NCI-H2227 (cell line): Measurements from ENCODE around the gene CCDC33.
"Not testable (repeated sequence)": the region's sequence is repeated elsewhere in the genome, so short reads cannot be mapped to it uniquely, and the experiment has no call there.

ENCODE experiments used
- DNase-seq: peaks from one replicate; lab custom pipeline; 2025; ENCODE audit not compliant: unreplicated experiment; lab: John Stamatoyannopoulos, UW

Gene CCDC33

DNA sequence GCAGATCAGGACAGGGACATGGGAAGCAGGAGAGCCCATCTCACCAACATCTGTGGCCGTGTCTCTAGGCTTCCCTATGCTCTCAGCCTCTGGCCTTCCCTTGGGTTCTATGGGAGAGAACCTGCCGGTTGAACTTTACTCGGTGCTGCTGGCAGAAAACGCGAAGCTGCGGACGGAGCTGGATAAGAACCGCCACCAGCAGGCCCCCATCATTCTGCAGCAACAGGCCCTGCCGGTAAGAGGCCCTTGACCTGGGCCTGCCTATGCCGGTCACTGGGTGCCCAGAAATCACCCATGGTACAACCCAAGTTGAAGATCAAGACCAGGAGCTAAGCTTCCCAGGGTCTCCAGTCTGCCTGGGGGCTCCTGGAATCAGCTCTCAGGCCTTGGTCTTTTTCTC, 96.5 kb downstream of the CCDC33 start:
- DNase-seq: no peak

- DNase-seq: no peak
Observed at GRCh38 chr15:74333093-74333492, 97.0 kb downstream of the CCDC33 start.

- DNase-seq: no peak
Observed at GRCh38 chr15:74333662-74334061, 97.5 kb downstream of the CCDC33 start.

DNA sequence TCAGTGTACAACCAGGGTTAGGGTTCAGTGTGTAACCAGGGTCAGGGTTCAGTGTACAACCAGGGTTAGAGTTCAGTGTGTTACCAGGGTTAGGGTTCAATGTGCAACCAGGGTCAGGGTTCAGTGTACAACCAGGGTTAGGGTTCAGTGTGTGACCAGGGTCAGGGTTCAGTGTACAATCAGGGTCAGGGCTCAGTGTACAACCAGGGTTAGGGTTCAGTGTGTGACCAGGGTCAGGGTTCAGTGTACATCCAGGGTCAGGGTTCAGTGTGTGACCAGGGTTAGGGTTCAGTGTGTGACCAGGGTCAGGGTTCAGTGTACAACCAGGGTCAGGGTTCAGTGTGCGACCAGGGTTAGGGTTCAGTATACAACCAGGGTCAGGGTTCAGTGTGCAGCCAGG, 98.0 kb downstream of the CCDC33 start:
- DNase-seq: no peak

GRCh38 chr15:74335396-74335795, 99.3 kb downstream of the CCDC33 start:
- DNase-seq: no peak

GRCh38 chr15:74336061-74337005, 100.2 kb downstream of the CCDC33 start:
- DNase-seq: no peak

- DNase-seq: no peak
Observed at GRCh38 chr15:74337146-74337545, 101.0 kb downstream of the CCDC33 start.

DNA sequence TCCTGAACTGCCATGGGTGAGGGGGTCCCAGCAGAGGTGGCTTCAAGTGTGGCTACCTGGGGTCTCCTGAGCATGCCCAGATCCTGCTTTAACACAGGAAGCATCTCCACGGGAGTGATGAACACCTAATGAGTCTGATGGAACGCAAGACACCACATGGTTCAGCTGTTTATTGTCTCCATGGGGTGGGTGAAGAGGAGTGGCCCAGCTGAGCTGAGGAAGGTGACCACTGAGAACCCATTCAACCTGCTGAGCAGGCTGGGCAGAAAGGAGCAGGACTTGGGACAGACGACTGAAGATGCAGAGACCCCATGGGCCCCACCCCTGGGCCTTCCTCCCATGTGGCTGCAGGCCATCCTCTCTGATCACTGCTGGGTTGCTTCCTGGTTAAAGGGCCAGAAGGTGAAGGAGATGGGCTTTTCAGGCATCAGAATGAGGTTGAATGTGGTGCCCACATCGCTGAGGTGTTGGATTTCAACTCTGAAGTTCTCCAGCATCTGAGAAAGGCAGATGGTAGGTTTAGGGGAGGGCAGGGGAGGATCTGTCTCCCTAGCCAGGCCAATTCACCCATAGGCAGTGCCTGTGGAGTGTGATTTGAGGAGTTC, 101.6 kb downstream of the CCDC33 start:
- DNase-seq: no peak

GRCh38 chr15:74338676-74339075, 102.5 kb downstream of the CCDC33 start:
- DNase-seq: no peak

GRCh38 chr15:74339371-74339770, 103.2 kb downstream of the CCDC33 start:
- DNase-seq: no peak

GRCh38 chr15:74340150-74340549, 104.0 kb downstream of the CCDC33 start:
- no peak for DNase-seq

- DNase-seq: no peak
Observed at GRCh38 chr15:74343127-74343796, 107.1 kb downstream of the CCDC33 start.

DNA sequence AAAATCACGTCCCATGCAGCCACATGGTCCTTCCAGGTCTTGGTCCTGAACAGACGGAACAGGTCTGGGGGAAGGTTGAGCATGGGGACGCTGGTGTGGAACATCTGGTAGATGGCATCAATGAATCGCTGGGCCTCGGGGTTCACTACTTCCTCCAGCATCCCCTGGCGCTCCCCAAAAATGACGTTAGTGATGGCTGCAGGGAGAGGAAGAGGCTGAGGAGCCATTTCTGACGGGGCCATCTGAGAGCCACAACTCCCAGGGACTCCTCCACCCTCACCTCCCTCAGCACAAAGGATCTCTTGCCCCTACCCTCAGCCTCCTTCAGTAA, 107.6 kb downstream of the CCDC33 start:
- no peak for DNase-seq

DNA sequence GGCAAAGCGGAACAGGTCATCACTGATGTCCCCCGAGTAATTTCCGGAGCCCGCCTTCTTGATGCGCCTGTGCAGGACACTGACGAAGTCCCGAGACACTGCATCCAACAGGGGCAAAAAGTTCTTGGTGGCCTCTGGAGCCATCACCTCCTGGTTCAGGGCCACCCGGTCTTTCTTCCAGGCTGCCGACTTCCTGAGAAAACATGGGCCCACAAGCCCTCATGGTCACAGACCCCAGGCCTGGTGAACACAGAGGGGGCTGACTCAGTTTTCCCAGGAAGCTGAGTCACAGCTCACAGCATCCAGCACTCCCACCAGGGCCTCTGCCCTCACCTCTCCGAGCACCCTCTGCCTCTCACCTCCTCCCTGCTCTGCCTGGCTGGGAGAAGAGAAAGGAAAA, 108.9 kb downstream of the CCDC33 start:
- DNase-seq: no peak

GRCh38 chr15:74347757-74348250, 111.7 kb downstream of the CCDC33 start:
- no peak for DNase-seq

DNA sequence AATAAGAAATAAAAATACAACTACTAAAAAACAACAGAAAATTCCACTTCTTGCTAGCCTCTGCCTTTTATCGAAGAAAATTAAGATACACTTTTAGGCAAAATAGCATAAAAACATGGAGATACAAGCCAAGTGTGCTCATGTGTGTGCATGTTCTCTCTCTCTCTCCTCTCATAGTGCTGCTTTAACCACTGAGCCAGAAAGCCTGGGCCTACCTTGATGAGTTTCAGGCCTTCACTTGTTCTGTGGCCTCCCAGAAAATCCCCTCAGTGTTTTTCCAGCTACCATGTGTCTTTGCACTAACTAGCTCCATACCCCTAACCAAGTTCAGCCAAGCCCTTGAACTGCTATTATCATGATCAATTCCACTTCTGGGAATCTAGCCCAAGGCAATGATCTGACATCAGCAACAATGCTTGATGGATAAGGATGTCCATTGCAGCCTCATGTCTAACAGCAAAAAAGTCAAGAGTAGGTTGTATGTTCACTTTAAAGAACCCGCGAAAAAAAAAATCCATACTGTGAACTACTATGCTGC, 113.2 kb downstream of the CCDC33 start:
- DNase-seq: no peak

- no peak for DNase-seq
Observed at GRCh38 chr15:74350295-74351275, 114.5 kb downstream of the CCDC33 start.

GRCh38 chr15:74351670-74352069, 115.5 kb downstream of the CCDC33 start:
- DNase-seq: no peak

DNA sequence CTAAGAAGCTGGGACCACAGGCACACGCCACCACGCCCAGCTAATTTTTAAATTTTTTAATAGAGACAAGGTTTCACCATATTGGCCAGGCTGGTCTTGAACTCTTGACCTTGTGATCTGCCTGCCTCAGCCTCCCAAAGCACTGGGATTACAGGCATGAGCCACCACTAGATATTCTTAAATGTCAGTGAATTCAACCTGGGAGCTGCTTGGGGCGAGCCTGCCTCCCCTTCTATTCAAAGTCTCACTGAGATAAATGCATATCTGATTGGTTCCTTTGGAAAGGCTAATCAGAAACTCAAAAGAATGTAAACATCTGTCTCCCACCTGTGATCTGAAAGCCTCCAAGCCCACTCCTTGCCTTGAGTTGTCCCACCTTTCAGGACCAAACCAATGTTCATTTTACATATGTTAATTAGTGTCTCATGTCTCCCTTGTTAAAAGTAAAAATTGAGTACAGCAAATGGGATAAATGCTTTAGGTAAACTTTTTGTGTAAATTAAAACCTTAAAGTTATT, 116.3 kb downstream of the CCDC33 start:
- no peak for DNase-seq

DNA sequence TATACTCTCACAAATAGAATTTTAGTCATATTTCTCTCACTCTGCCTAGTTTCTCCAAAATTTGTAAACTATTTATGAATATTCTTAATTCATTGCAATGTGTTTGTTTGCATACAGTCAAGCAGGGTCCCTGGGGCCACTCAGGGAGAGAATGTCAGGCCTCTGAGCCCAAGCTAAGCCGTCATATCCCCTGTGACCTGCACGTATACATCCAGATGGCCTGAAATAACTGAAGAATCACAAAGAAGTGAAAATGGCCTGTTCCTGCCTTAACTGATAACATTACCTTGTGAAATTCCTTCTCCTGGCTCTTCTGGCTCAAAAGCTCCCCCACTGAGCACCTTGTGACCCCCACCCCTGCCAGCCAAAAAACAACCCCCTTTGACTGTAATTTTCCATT, 117.9 kb downstream of the CCDC33 start:
- DNase-seq: not testable (repeated sequence)
